Caki2 (cell line): Measurements from ENCODE around the gene EXOC3L4. TPM values are rescaled to one million over a fixed set of nuclear protein-coding genes. Genes with fewer than 3 reads are reported as not detected.
"Not testable (repeated sequence)": the region's sequence is repeated elsewhere in the genome, so short reads cannot be mapped to it uniquely, and the experiment has no call there.

ENCODE experiments used
- DNase-seq: peaks from one replicate; pipeline ENCODE4 v3.0.0-alpha.2; 2015; ENCODE audit warnings: low read depth
- in situ Hi-C: cut with HindIII; loops from 2 replicates; pipeline ENCODE4 v1.10.0; 2016; ENCODE audit warnings: low sequenced_read_pairs, low pct_unique_long_range_greater_than_20kb, mixed read lengths
- total RNA-seq: library from RNA; depleted of rRNA; stranded (reverse); fragments of >200 nt; shearing (Covaris generic); gene quantifications from 2 replicates; pipeline ENCODE4 v1.2.3, GENCODE V29; 2014; ENCODE audit warnings: low replicate concordance

The EXOC3L4 gene
- total RNA-seq, 1 experiment from 2014 or later = 0.98 TPM

GRCh38 chr14:103113774-103114173 is 19.2 kb downstream of the EXOC3L4 start:
- no peak for DNase-seq
- in situ Hi-C loops = no loop called here

- DNase-seq, in situ Hi-C loops: not testable (repeated sequence)
These were observed 20.7 kb downstream of the EXOC3L4 start for GRCh38 chr14:103115086-103115679.

DNA sequence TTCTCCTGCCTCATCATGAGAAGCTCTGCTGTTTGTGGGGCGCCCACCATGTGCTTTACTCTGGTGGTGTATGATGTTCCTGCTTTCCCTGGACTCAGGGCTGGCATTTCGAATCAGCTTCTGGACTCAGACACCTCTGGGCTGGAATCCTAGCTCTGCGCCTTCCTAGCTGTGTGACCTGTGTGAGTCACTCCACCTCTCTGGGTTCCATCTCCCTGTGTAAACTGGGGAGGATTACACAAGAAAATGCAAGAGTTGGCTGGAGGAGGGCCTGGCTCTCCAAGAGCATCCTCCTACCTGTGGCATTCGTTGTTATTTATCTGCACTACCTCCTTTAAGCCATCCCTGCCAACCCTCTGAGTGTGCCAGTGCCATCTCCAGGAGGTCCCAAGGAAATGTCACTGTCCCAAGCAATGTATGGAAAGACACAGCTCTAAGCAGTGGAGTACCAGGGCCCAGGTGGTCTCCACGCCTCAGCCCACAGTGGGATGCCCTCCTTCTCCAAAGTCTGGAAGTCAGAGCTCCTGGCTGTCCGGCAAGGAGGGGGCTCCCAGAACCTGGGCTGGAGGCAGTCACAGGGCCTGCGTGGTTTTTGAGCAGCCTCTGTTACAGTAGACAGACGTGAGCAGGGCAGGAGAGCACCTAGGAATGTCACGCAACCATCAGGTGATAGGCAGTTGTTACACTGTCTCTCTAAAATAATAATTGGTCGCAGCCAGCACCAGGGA is 21.5 kb downstream of the EXOC3L4 start:
- no peak for DNase-seq
- in situ Hi-C loops = no loop called here

- in situ Hi-C loops = no loop called here
- no peak for DNase-seq
These were observed 22.1 kb downstream of the EXOC3L4 start for GRCh38 chr14:103116636-103117035.

GRCh38 chr14:103117499-103117898 is 23.0 kb downstream of the EXOC3L4 start:
- DNase-seq, in situ Hi-C loops: not testable (repeated sequence)

GRCh38 chr14:103118018-103118662 is 23.6 kb downstream of the EXOC3L4 start:
- DNase-seq = no peak
- in situ Hi-C loops = no loop called here

- in situ Hi-C loops = no loop called here
- no peak for DNase-seq
These were observed 24.3 kb downstream of the EXOC3L4 start for GRCh38 chr14:103118663-103119404.

DNA sequence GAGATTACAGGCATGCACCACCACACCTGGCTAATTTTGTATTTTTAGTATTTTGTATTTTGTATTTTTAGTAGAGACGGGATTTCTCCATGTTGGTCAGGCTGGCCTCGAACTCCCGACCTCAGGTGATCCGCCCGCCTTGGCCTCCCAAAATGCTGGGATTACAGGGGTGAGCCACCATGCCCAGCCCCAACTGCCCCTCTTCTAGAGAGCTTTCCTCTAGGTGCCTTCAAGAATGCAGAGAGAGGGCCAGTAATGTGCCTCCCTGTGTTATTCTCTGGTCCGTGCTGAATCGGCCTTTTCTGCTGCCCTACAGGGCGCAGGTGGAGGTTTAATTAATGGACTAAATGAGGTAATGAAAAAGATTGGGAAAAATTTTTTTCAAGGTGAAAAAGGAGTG is 25.0 kb downstream of the EXOC3L4 start:
- in situ Hi-C loops, DNase-seq: not testable (repeated sequence)

- no peak for DNase-seq
- in situ Hi-C loops = no loop called here
These were observed 26.8 kb downstream of the EXOC3L4 start for GRCh38 chr14:103121121-103121845.

DNA sequence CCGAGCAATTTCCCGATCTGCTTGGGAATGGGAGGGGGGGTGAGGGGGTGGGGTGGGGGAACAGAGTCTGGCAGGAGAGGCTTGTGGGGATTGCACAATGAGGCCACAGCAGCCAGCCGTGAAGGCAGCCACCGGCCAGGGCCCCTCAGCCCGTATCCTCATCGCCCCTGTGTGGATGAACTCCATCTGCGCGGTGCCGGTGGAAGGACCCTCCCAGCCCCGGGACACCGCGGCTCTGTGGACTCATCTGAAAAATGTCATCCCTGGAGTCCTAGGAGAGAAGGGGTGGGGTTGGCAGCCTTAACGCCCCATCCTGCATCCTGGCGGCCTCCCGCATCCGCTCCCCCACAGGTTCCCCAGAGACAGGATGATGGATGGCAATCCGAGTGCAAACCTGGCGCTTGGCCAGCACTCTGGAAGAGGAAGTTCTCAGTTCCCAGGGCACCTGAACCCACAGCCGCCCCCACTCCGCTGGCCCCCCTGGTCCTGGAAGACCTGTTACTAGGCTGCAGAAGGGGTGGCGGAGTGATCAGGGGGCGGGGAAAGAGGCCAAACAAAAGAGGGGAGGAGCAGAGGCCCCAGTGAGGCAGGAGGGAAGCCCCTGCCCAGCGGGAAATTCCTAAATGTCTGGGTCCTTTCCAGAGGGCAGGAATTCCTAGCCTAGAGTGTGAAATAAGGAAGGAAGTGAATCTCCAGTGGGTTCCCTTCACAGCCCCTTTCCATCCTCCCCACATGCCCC is 27.5 kb downstream of the EXOC3L4 start:
- in situ Hi-C loops = no loop called here
- peak; percentile 96 for DNase-seq

DNA sequence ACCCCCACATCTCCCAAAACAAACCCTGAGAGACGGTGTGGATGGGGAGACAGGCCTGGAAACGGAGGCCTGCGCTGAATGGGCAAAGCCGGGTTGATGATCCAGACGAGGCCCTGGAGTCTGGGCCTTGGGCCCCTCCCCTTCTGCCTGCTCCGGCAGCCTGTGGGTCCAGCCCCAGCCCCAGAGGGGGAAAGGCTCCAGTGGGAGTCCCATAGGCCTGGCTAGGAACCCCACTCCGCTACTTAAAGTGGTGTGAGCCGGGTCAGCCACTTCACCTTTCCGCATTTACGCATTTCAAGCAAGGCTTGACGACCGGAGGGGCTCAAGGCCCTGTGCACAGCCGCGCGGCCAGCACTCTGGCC is 28.0 kb downstream of the EXOC3L4 start:
- DNase-seq = peak; percentile 67
- in situ Hi-C loops = no loop called here

- in situ Hi-C loops = no loop called here
- DNase-seq = peak; percentile 69
These were observed 28.6 kb downstream of the EXOC3L4 start, which contains the start of gene TNFAIP2 for GRCh38 chr14:103122947-103123633. Gene TNFAIP2 (plus strand): TSS chr14:103123461. CDS start chr14:103126458, 2,997 bp downstream.

DNA sequence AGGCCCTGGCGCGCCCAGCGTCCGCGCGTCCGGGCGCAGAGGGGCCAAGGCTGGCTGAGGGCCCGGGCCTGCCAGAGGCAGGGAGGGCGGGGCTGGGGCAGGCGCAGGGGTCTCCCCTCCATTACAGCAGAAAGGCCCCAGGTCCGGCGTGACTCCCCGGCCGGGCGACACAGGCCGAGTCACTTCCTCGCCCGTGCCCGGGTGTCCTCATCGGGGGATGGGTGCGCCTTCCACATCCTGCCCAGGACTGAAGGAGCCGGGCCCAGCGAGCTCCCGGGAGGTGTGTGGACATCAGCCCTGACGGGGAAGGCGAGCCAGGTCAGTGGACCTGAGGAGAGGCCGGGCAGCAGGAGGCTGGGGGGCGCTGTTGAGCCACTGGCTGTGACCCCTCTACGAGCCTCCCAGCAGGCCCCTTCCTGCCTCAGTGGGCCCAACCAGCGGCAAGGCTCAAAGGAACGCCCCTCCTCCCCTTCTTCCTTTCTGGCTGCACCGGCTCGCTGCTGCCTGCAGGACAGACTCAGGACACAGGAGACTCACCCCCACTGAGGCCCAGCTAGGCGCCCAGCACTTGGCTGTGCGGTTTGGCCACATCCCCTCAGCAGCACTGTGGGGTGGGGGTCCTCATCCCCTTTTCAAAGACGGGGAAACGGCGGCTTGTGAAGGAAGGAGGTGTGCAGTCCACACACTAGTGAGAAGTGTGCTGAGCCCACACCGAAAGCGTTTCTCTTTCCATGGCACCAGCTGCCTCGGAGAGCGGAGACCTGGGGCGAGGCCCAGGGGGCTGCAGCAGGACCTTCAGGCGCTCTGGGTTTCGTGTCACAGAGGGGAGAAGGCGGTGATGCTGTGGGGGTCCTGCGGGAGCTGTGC is 29.3 kb downstream of the EXOC3L4 start:
- DNase-seq = peak; percentile 52
- in situ Hi-C loops = no loop called here

DNA sequence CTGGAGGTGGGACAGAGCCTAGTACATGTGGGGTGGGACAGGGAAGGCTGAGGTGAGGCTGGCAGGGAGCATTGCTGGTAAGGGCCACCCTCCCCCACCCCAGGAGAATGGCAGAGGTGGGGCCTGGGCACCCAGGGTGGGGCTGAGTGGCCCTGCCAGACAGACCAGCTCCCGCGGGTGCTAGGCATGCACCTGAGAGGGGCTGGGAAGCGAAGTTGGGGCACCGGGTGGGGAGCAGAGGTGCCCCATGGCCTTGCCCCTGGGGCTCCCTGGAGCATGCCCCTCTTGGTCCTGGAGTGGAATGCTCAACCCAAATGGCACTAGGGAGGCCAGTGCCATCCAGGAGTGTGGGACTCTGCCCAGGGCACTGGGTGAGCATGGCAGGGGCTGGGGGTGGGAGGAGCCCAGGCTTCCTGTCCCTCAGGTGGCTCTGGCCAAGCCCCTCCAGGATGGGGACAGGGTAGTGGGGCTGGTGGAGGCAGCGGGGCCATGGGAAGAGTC is 30.0 kb downstream of the EXOC3L4 start:
- in situ Hi-C loops = no loop called here
- no peak for DNase-seq

GRCh38 chr14:103125098-103126070 is 30.9 kb downstream of the EXOC3L4 start:
- DNase-seq = no peak
- in situ Hi-C loops = no loop called here
